GM12878 (cell line): Measurements from ENCODE around the gene VAC14. TPM values are rescaled to one million over a fixed set of nuclear protein-coding genes. Genes with fewer than 3 reads are reported as not detected.

Source experiments
- ATAC-seq: fragments of 200-7000 bp; cut with Tn5 transposase; 3 replicates; pipeline ENCODE4 v1.9.1; 2020; ENCODE audit warnings: mild to moderate bottlenecking, moderate library complexity
- BruUV-seq: library from RNA; stranded (reverse); fragments of 400-500 nt; replicated peaks from 2 replicates; lab custom pipeline; 2021; lab: Mats Ljungman, UMichigan
- CTCF ChIA-PET: fragments of 300-600 bp; sonication (Branson Sonifier 250); formaldehyde crosslinking; extraction: SDS; loops from one replicate; lab custom pipeline; 2021; ENCODE audit warnings: inconsistent platforms; lab: Yijun Ruan, JAX
- POLR2A ChIA-PET: fragments of 350-600 bp; formaldehyde crosslinking; extraction: SDS; loops from one replicate; lab custom pipeline; 2021; ENCODE audit warnings: inconsistent platforms; lab: Charles Lee
- RAD21 ChIA-PET: fragments of 300-600 bp; sonication (Branson Sonifier 250); formaldehyde crosslinking; loops from one replicate; lab custom pipeline; 2023; ENCODE audit warnings: antibody characterized with exemption; ENCODE audit not compliant: unreplicated experiment; lab: Charles Lee
- SMC1A ChIA-PET: fragments of 300-600 bp; sonication (Branson Sonifier 250); formaldehyde crosslinking; loops from one replicate; lab custom pipeline; 2023; ENCODE audit not compliant: unreplicated experiment, uncharacterized antibody; lab: Charles Lee
- DNase-seq: peaks from one replicate; pipeline ENCODE4 v3.0.0-alpha.2; 2011; ENCODE audit warnings: low read depth, low spot score
- FAIRE-seq: peaks from 3 replicates; lab custom pipeline; 2011; peaks lifted over from hg19 to GRCh38; lab: Jason Lieb, UNC
- H2AFZ ChIP-seq: 2 replicates; pipeline ENCODE4 v1.6.0; 2011; ENCODE audit warnings: low read depth, low read length, control low read depth; ENCODE audit not compliant: control insufficient read depth
- H3K27ac ChIP-seq: 2 replicates; pipeline ENCODE4 v1.5.1; 2011; ENCODE audit warnings: control low read depth; ENCODE audit not compliant: control insufficient read depth, insufficient read depth
- H3K27me3 ChIP-seq, 2 experiments: replicated peaks in 1 of 2; 2 replicates each; pipeline versions ENCODE4 v1.6.0 to v1.6.1; 2011; ENCODE audit warnings: low read length in 1 of 2; ENCODE audit not compliant: control insufficient read depth in 2 of 2, insufficient read depth in 2 of 2
- H3K36me3 ChIP-seq, 2 experiments: 2 replicates each; pipeline ENCODE4 v1.5.1; 2011; ENCODE audit warnings: low read length in 1 of 2; ENCODE audit not compliant: control insufficient read depth in 2 of 2, insufficient read depth in 2 of 2
- H3K4me1 ChIP-seq: 2 replicates; pipeline ENCODE4 v1.6.1; 2011; ENCODE audit warnings: mild to moderate bottlenecking, low read length, moderate library complexity, mixed read lengths; ENCODE audit not compliant: control insufficient read depth, insufficient read depth
- H3K4me2 ChIP-seq: 2 replicates; pipeline ENCODE4 v1.6.0; 2011; ENCODE audit warnings: control low read depth; ENCODE audit not compliant: control insufficient read depth, insufficient read depth
- H3K4me3 ChIP-seq: fragments of 200-600 bp; sonication (generic); 2 replicates; pipeline ENCODE4 v1.5.1; 2016
- H3K79me2 ChIP-seq: 2 replicates; pipeline ENCODE4 v1.6.0; 2011; ENCODE audit warnings: low read length; ENCODE audit not compliant: control insufficient read depth, insufficient read depth
- H3K9ac ChIP-seq: 2 replicates; pipeline ENCODE4 v1.8.0; 2011; ENCODE audit warnings: low read length, control low read depth, mixed read lengths; ENCODE audit not compliant: control insufficient read depth, insufficient read depth
- H3K9me3 ChIP-seq: replicated peaks from 3 replicates; pipeline ENCODE4 v1.5.1; 2011; ENCODE audit warnings: mild to moderate bottlenecking, low read length; ENCODE audit not compliant: control insufficient read depth, insufficient read depth
- H4K20me1 ChIP-seq: 2 replicates; pipeline ENCODE4 v1.6.0; 2011; ENCODE audit not compliant: control insufficient read depth, insufficient read depth
- BCLAF1 ChIP-seq: fragments of 450-650 bp; IDR thresholded peaks from 2 replicates; pipeline ENCODE4 v1.6.1; 2017; ENCODE audit warnings: antibody characterized with exemption, mild to moderate bottlenecking, moderate library complexity
- E4F1 ChIP-seq: fragments of 450-650 bp; IDR thresholded peaks from 2 replicates; pipeline ENCODE4 v1.6.1; 2018; ENCODE audit warnings: borderline replicate concordance, mild to moderate bottlenecking; ENCODE audit not compliant: partially characterized antibody
- HDAC6 ChIP-seq: fragments of 200-600 bp; sonication (generic); IDR thresholded peaks from one replicate; pipeline ENCODE4 v1.8.0; 2017; ENCODE audit warnings: antibody characterized with exemption; ENCODE audit not compliant: unreplicated experiment
- POLR2AphosphoS2 ChIP-seq: IDR thresholded peaks from 2 replicates; pipeline ENCODE4 v1.6.1; 2011; ENCODE audit warnings: low read depth, mild to moderate bottlenecking, low read length, improper control_type of control experiment, moderate library complexity
- RFX5 ChIP-seq: IDR thresholded peaks from 2 replicates; pipeline ENCODE4 v1.6.1; 2011; ENCODE audit warnings: low read depth, low read length, improper control_type of control experiment
- SREBF2 ChIP-seq: IDR thresholded peaks from 2 replicates; pipeline ENCODE4 v1.6.1; 2012; ENCODE audit warnings: mild to moderate bottlenecking, low read length
- in situ Hi-C: fragments of 300-500 bp; cut with MboI; formaldehyde crosslinking; loops from 9 replicates; pipeline ENCODE4 v1.14.3; 2018; ENCODE audit warnings: mixed read lengths
- intact Hi-C: fragments of 100-400 bp; cut with micrococcal nuclease; formaldehyde crosslinking; loops from one replicate; pipeline ENCODE4 v1.14.2; 2022; ENCODE audit not compliant: unreplicated experiment
- polyA plus RNA-seq, 11 experiments: library from polyadenylated mRNA; depleted of rRNA in 4 of 11; unstranded in 6 of 11; stranded (reverse) in 5 of 11; fragments of >200 nt; fragmentation: Nextera tagmentation in 4 of 11; fragmentation: Illumina TruSeq in 1 of 11; extraction: Ambion mirVana in 4 of 11; extraction: Trizol in 1 of 11; gene quantifications; 1 replicate in 1 of 11; 2 replicates in 10 of 11; pipeline versions ENCODE4 v1.2.1 to v1.2.3, GENCODE V29; 2011 to 2016; ENCODE audit warnings: inconsistent platforms in 2 of 11, missing spikeins in 2 of 11, low read depth in 1 of 11
- total RNA-seq, 4 experiments: library from RNA; depleted of rRNA in 3 of 4; stranded (reverse); fragments of >200 nt in 3 of 4; fragmentation: Illumina TruSeq in 1 of 4; extraction: Trizol in 1 of 4; gene quantifications; 2 replicates each; pipeline versions ENCODE4 v1.2.1 to v1.2.3, GENCODE V29; 2013 to 2021

The VAC14 gene
- total and polyA plus RNA-seq, 10 of the 15 experiments (the other 5 are each of a cell fraction or from before 2014, with no cell fraction given): 1.3 to 45.5 (median 25.5) TPM

- intact Hi-C loops: no loop called here
- no peak for FAIRE-seq
Observed at GRCh38 chr16:70803319-70803718, 2.4 kb upstream of the VAC14 start.

More at GRCh38 chr16:70803319-70803718, 2.4 kb upstream of the VAC14 start:
- H3K79me2 ChIP-seq: peaks cover 21% of the 10 kb centered on the region
- RAD21 ChIA-PET: no interaction called here
- H3K27me3 ChIP-seq: no peaks in the 10 kb centered on the region
- no peak overlapping the region for H2AFZ ChIP-seq
- no TSS peak for BruUV-seq
- no peak for DNase-seq
- no peak overlapping the region for H3K9ac ChIP-seq
- no peaks in the 10 kb centered on the region for H4K20me1 ChIP-seq
- H3K9me3 ChIP-seq: peaks cover 2% of the 10 kb centered on the region; the same call in 1 of the 3 replicates
- POLR2A ChIA-PET: no interaction called here
- CTCF ChIA-PET: no interaction called here
- H3K36me3 ChIP-seq: no peaks in the 10 kb centered on the region; a peak in 1 of 4 replicates
- no peak overlapping the region for H3K27ac ChIP-seq
- H3K4me3 ChIP-seq: no peak overlapping the region
- TF ChIP-seq HDAC6 (no peak), E4F1 (no peak), BCLAF1 (no peak), SREBF2 (no peak), RFX5 (no peak), POLR2AphosphoS2 (no peak)
- SMC1A ChIA-PET: no interaction called here
- no peak overlapping the region for H3K4me2 ChIP-seq
- ATAC-seq: no peak
- in situ Hi-C loops: no loop called here
- H3K4me1 ChIP-seq: peaks cover 5% of the 10 kb centered on the region; the same call in 1 of the 2 replicates
